DND-41 (cell line): ENCODE measurements around the gene WTIP.

ENCODE experiments used
- EZH2 ChIP-seq: IDR thresholded peaks from 3 replicates; pipeline ENCODE4 v1.6.1; 2012; ENCODE audit warnings: borderline replicate concordance, low read depth, mild to moderate bottlenecking, moderate library complexity, low read length, inconsistent platforms; ENCODE audit not compliant: severe bottlenecking
- TF ChIP-seq, protein P1 (sequence below): IDR thresholded peaks from 2 replicates; pipeline ENCODE4 v1.5.1; 2012; ENCODE audit warnings: borderline replicate concordance, low read length, moderate library complexity, mild to moderate bottlenecking; ENCODE audit not compliant: poor library complexity, severe bottlenecking; ENCODE audit errors: extremely low read depth

DNA sequence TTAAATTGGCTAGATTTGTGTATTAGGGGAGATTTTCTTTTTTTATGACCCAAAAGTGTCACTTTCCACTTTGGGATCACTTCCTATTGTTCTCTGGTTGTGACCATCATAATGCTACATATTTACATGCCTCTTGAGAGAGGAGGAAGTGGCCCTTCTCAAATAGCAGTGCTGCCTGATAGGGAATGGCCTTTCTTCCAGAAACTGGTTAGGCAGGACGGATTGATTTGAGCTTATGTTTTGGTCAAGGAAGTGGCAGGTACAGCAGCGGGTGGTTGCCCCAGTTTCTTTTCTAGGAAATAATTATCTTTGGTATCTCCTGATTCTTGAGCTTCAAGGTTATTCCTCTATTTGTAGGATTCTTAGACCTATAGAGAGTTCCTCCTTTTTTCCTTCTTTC lies 21.9 kb upstream of the WTIP start:
- TF ChIP-seq, protein P1, sequence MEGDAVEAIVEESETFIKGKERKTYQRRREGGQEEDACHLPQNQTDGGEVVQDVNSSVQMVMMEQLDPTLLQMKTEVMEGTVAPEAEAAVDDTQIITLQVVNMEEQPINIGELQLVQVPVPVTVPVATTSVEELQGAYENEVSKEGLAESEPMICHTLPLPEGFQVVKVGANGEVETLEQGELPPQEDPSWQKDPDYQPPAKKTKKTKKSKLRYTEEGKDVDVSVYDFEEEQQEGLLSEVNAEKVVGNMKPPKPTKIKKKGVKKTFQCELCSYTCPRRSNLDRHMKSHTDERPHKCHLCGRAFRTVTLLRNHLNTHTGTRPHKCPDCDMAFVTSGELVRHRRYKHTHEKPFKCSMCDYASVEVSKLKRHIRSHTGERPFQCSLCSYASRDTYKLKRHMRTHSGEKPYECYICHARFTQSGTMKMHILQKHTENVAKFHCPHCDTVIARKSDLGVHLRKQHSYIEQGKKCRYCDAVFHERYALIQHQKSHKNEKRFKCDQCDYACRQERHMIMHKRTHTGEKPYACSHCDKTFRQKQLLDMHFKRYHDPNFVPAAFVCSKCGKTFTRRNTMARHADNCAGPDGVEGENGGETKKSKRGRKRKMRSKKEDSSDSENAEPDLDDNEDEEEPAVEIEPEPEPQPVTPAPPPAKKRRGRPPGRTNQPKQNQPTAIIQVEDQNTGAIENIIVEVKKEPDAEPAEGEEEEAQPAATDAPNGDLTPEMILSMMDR, result no peak
- no peak for TF ChIP-seq EZH2
